IPS DF 4.7 (cell line): ENCODE measurements around the gene ZSCAN30.

Experiments
- DNase-seq: peaks from one replicate; pipeline ENCODE4 v3.0.0-alpha.2; 2013; ENCODE audit warnings: low spot score; ENCODE audit errors: extremely low read depth

The ZSCAN30 gene

GRCh38 chr18:35290094-35290735 is at the start of gene ZSCAN30:
ZSCAN30 (minus strand) TSS chr18:35290229; CDS start chr18:35264352, 25,877 bp downstream.
- peak; percentile 79 for DNase-seq

- DNase-seq: no peak
These were observed 47.3 kb upstream of the ZSCAN30 start for GRCh38 chr18:35337286-35337685.

- DNase-seq: no peak
These were observed 45.8 kb upstream of the ZSCAN30 start for GRCh38 chr18:35335866-35336265.

- DNase-seq: no peak
These were observed 44.8 kb upstream of the ZSCAN30 start for GRCh38 chr18:35334821-35335220.

- DNase-seq: no peak
These were observed 44.2 kb upstream of the ZSCAN30 start for GRCh38 chr18:35334212-35334611.

GRCh38 chr18:35331367-35332087 is 41.5 kb upstream of the ZSCAN30 start:
- DNase-seq: no peak

GRCh38 chr18:35328868-35329267 is 38.8 kb upstream of the ZSCAN30 start:
- DNase-seq: no peak

- no peak for DNase-seq
These were observed 36.8 kb upstream of the ZSCAN30 start for GRCh38 chr18:35326695-35327387.

GRCh38 chr18:35324926-35325655 is 35.1 kb upstream of the ZSCAN30 start:
- DNase-seq: no peak

GRCh38 chr18:35322486-35323458 is 32.7 kb upstream of the ZSCAN30 start:
- DNase-seq: no peak

- no peak for DNase-seq
These were observed 21.5 kb upstream of the ZSCAN30 start for GRCh38 chr18:35311496-35311895.

- no peak for DNase-seq
These were observed 16.7 kb upstream of the ZSCAN30 start for GRCh38 chr18:35306588-35307250.

GRCh38 chr18:35303610-35304009 is 13.6 kb upstream of the ZSCAN30 start:
- no peak for DNase-seq

GRCh38 chr18:35296060-35296459 is 6.0 kb upstream of the ZSCAN30 start:
- DNase-seq: no peak

GRCh38 chr18:35291166-35291565 is 1.1 kb upstream of the ZSCAN30 start:
- no peak for DNase-seq

- DNase-seq: no peak
These were observed 319 bp downstream of the ZSCAN30 start for GRCh38 chr18:35289727-35290093.

- DNase-seq: no peak
These were observed 736 bp downstream of the ZSCAN30 start for GRCh38 chr18:35289293-35289692.

GRCh38 chr18:35284841-35285240 is 5.2 kb downstream of the ZSCAN30 start:
- no peak for DNase-seq

GRCh38 chr18:35283923-35284794 is 5.9 kb downstream of the ZSCAN30 start:
- no peak for DNase-seq
